IMR-90 (cell line): ENCODE results near the gene PPRC1. TPM values are rescaled to one million over a fixed set of nuclear protein-coding genes. Genes with fewer than 3 reads are reported as not detected.
A peak's percentile ranks its signal among the peaks of the same experiment; 100 is the strongest.

Source experiments
- ATAC-seq: fragments of 200-7000 bp; cut with Tn5 transposase; 2 replicates; pipeline ENCODE4 v1.9.1; 2020; ENCODE audit warnings: low read depth, mild to moderate bottlenecking, moderate library complexity
- BruUV-seq: library from RNA; stranded (reverse); fragments of 400-500 nt; replicated peaks from 2 replicates; lab custom pipeline; 2021; lab: Mats Ljungman, UMichigan
- CTCF ChIA-PET: fragments of 300-600 bp; formaldehyde crosslinking; extraction: SDS; loops from one replicate; lab custom pipeline; 2021; ENCODE audit warnings: antibody characterized with exemption; lab: Yijun Ruan, JAX
- POLR2A ChIA-PET: fragments of 300-600 bp; sonication (Branson Sonifier 250); formaldehyde crosslinking; loops from one replicate; lab custom pipeline; 2022; ENCODE audit warnings: antibody characterized with exemption; ENCODE audit not compliant: unreplicated experiment; lab: Charles Lee
- DNase-seq: peaks from one replicate; pipeline ENCODE4 v3.0.0; 2013
- H2AFZ ChIP-seq: replicated peaks from 2 replicates; pipeline ENCODE3; 2013; ENCODE audit warnings: low read length, mild to moderate bottlenecking; ENCODE audit not compliant: poor library complexity
- H2AK5ac ChIP-seq: 2 replicates; pipeline ENCODE4 v1.6.1; 2013; ENCODE audit warnings: low read depth, low read length, inconsistent platforms
- H2AK9ac ChIP-seq: replicated peaks from 2 replicates; pipeline ENCODE3; 2013; ENCODE audit warnings: mild to moderate bottlenecking, low read depth, low read length, moderate library complexity; ENCODE audit not compliant: poor library complexity
- H2BK120ac ChIP-seq: 2 replicates; pipeline ENCODE4 v1.6.1; 2013; ENCODE audit warnings: low read depth, low read length, inconsistent platforms
- H2BK15ac ChIP-seq: 3 replicates; pipeline ENCODE4 v1.6.1; 2013; ENCODE audit warnings: low read depth, low read length, inconsistent platforms
- H2BK20ac ChIP-seq: 2 replicates; pipeline ENCODE4 v1.6.1; 2013; ENCODE audit warnings: low read depth, mild to moderate bottlenecking, inconsistent platforms, low read length, moderate library complexity
- H2BK5ac ChIP-seq: 2 replicates; pipeline ENCODE4 v1.6.1; 2013; ENCODE audit warnings: mild to moderate bottlenecking, low read depth, low read length, inconsistent platforms; ENCODE audit not compliant: poor library complexity, severe bottlenecking
- H3K14ac ChIP-seq: replicated peaks from 2 replicates; pipeline ENCODE4 v1.6.1; 2013; ENCODE audit warnings: low read depth, low read length, inconsistent platforms
- H3K18ac ChIP-seq: 2 replicates; pipeline ENCODE4 v1.6.1; 2013; ENCODE audit warnings: low read depth, low read length, control low read depth
- H3K23ac ChIP-seq: 2 replicates; pipeline ENCODE4 v1.6.1; 2013; ENCODE audit warnings: low read depth, low read length, inconsistent platforms
- H3K27ac ChIP-seq: 2 replicates; pipeline ENCODE4 v1.5.1; 2013; ENCODE audit warnings: mild to moderate bottlenecking, control low read depth, low read length; ENCODE audit not compliant: insufficient read depth
- H3K27me3 ChIP-seq: 2 replicates; pipeline ENCODE4 v1.6.1; 2013; ENCODE audit warnings: low read length; ENCODE audit not compliant: control insufficient read depth, insufficient read depth
- H3K36me3 ChIP-seq: 2 replicates; pipeline ENCODE4 v1.6.1; 2013; ENCODE audit warnings: low read length, mixed read lengths; ENCODE audit not compliant: control insufficient read depth, insufficient read depth
- H3K4ac ChIP-seq: 2 replicates; pipeline ENCODE4 v1.6.1; 2013; ENCODE audit warnings: low read depth, low read length, inconsistent platforms
- H3K4me1 ChIP-seq: 2 replicates; pipeline ENCODE4 v1.6.1; 2013; ENCODE audit warnings: low read length, mixed read lengths; ENCODE audit not compliant: control insufficient read depth, insufficient read depth
- H3K4me2 ChIP-seq: 2 replicates; pipeline ENCODE4 v1.6.1; 2013; ENCODE audit warnings: low read depth, mild to moderate bottlenecking, control low read depth, low read length, moderate library complexity
- H3K4me3 ChIP-seq: 2 replicates; pipeline ENCODE4 v1.5.1; 2013; ENCODE audit warnings: low read depth, mild to moderate bottlenecking, control low read depth, low read length, moderate library complexity; ENCODE audit not compliant: insufficient read depth
- H3K56ac ChIP-seq: 2 replicates; pipeline ENCODE4 v1.6.1; 2013; ENCODE audit warnings: low read length, inconsistent platforms; ENCODE audit not compliant: insufficient read depth; ENCODE audit errors: extremely low read depth
- H3K79me1 ChIP-seq, 2 experiments: 2 replicates each; pipeline ENCODE4 v1.6.1; 2013; ENCODE audit warnings: low read length in 2 of 2, inconsistent platforms in 1 of 2, low read depth in 1 of 2
- H3K9ac ChIP-seq: 2 replicates; pipeline ENCODE4 v1.6.1; 2013; ENCODE audit warnings: low read depth, low read length, control low read depth
- H3K9me1 ChIP-seq: 2 replicates; pipeline ENCODE4 v1.6.1; 2013; ENCODE audit warnings: low read length, inconsistent platforms; ENCODE audit not compliant: insufficient read depth
- H3K9me3 ChIP-seq: 2 replicates; pipeline ENCODE4 v1.6.1; 2013; ENCODE audit warnings: low read length; ENCODE audit not compliant: control insufficient read depth, insufficient read depth
- H4K20me1 ChIP-seq: 2 replicates; pipeline ENCODE4 v1.6.1; 2013; ENCODE audit warnings: low read length, inconsistent platforms; ENCODE audit not compliant: insufficient read depth
- H4K5ac ChIP-seq: 2 replicates; pipeline ENCODE4 v1.6.1; 2013; ENCODE audit warnings: mild to moderate bottlenecking, low read depth, low read length, control low read depth
- H4K8ac ChIP-seq, 2 experiments: 2 replicates each; pipeline ENCODE4 v1.6.1; 2013; ENCODE audit warnings: low read depth in 2 of 2, low read length in 2 of 2, control low read depth in 1 of 2, inconsistent platforms in 1 of 2
- H4K91ac ChIP-seq: 2 replicates; pipeline ENCODE4 v1.6.1; 2013; ENCODE audit warnings: low read depth, low read length, inconsistent platforms; ENCODE audit not compliant: insufficient read depth
- BHLHE40 ChIP-seq: fragments of 150-350 bp; IDR thresholded peaks from 2 replicates; pipeline ENCODE4 v1.6.1; 2016; ENCODE audit warnings: mild to moderate bottlenecking, low read depth, low read length
- MAZ ChIP-seq: IDR thresholded peaks from 2 replicates; pipeline ENCODE4 v1.6.1; 2012; ENCODE audit warnings: low read depth, mild to moderate bottlenecking, low read length, improper control_type of control experiment, moderate library complexity, borderline replicate concordance
- WGBS, 2 experiments: methylation state at CpG; one replicate each; pipeline versions ENCODE4 v1.1.5 to v1.1.7; 2013; ENCODE audit warnings: missing lambda C conversion rate in 2 of 2; ENCODE audit not compliant: insufficient read length in 1 of 2; ENCODE audit errors: extremely low coverage in 2 of 2; 5-methylcytosine and 5-hydroxymethylcytosine counted together
- dilution Hi-C: fragments of 300-500 bp; cut with HindIII; formaldehyde crosslinking; loops from one replicate; pipeline ENCODE4 v1.14.3; 2018; ENCODE audit warnings: low sequenced_read_pairs; ENCODE audit not compliant: unreplicated experiment
- in situ Hi-C: fragments of 300-500 bp; cut with MboI; formaldehyde crosslinking; loops from 3 replicates; pipeline ENCODE4 v1.14.3; 2019; ENCODE audit warnings: low sequenced_read_pairs, inconsistent platforms, mixed read lengths
- intact Hi-C: fragments of 100-400 bp; cut with micrococcal nuclease; formaldehyde crosslinking; loops from 2 replicates; pipeline ENCODE4 v1.10.0; 2022
- polyA plus RNA-seq, 3 experiments: library from polyadenylated mRNA; depleted of rRNA; stranded (reverse); fragments of >200 nt; gene quantifications; 2 replicates each; pipeline ENCODE4 v1.2.3, GENCODE V29; 2012; ENCODE audit warnings: low replicate concordance in 1 of 3
- total RNA-seq: library from RNA; depleted of rRNA; stranded (reverse); fragments of >200 nt; gene quantifications from 2 replicates; pipeline ENCODE4 v1.2.3, GENCODE V29; 2012

PPRC1 gene
- total and polyA plus RNA-seq, 2 of the 4 experiments (the other 2 are of a cell fraction): 11.8 to 38.7 TPM

- Histone ChIP-seq H3K14ac (peak overlapping the region; percentile 79), H4K5ac (peak overlapping the region; percentile 74), H3K4me2 (peak overlapping the region; percentile 88), H2BK20ac (0 out of 2 replicates have a peak overlapping the region, but pooled peaks have one; percentile 50), H2AK9ac (peak overlapping the region; percentile 100), H4K20me1 (peaks cover 16% of the 10 kb centered on the region), H2BK15ac (peak overlapping the region; percentile 73; the same call in 1 of the 3 replicates), H3K36me3 (no peaks in the 10 kb centered on the region), H2AK5ac (peak overlapping the region; percentile 98), H3K18ac (peak overlapping the region; percentile 87), H3K4ac (peak overlapping the region; percentile 96), H3K79me1 (peaks cover 7 to 63% of the 10 kb centered on the region in 2 experiments; a peak in 2 of 4 replicates), H3K27me3 (no peaks in the 10 kb centered on the region), H4K8ac (peak overlapping the region; percentile 53 to 75; a peak in 2 of 4 replicates), H3K23ac (peak overlapping the region; percentile 86), H2AFZ (peak overlapping the region; percentile 94), H2BK120ac (peak overlapping the region; percentile 69; the same call in 1 of the 2 replicates), H3K4me1 (peaks cover 32% of the 10 kb centered on the region), H2BK5ac (peak overlapping the region; percentile 94), H3K9me3 (no peaks in the 10 kb centered on the region), H3K4me3 (peak overlapping the region; percentile 89), H3K56ac (peak overlapping the region; percentile 48; the same call in 1 of the 2 replicates), H4K91ac (peak overlapping the region; percentile 95), H3K9ac (peak overlapping the region; percentile 98), H3K9me1 (peaks cover 20% of the 10 kb centered on the region), H3K27ac (peak overlapping the region; percentile 91)
- peak; percentile 67 for DNase-seq
- peak; percentile 9 for ATAC-seq
- in situ Hi-C loops: no loop called here
- 0% methylated on average over 6 of the region's 22 CpGs; no CpG with 5 or more reads in 1 of the 2 experiments for WGBS, 2 experiments
- no TSS peak for BruUV-seq
- ChIA-PET POLR2A (interaction anchor here (0.6 kb wide), 1 partner anchor 50 kb away, joined by 6 read pairs; no protein-coding TSS in a partner anchor), CTCF (no interaction called here)
- dilution Hi-C loops: no loop called here
- TF ChIP-seq BHLHE40: no peak
- TF ChIP-seq MAZ: peak; percentile 66; the same call in 1 of the 2 replicates
- intact Hi-C loops: loop anchor here (2.0 kb wide), 1 partner anchor 33 kb away; the partner anchor contains the start of gene NOLC1
Observed at GRCh38 chr10:102119417-102120141, 13.3 kb upstream of the PPRC1 start.
